ENCODE data around the gene RNF227. TPM values are rescaled to one million over a fixed set of nuclear protein-coding genes. Genes with fewer than 3 reads are reported as not detected.

RNF227 gene
- total and polyA plus RNA-seq, 8 donors, result 2.8 to 5.1 (median 3.2) TPM

GRCh38 chr17:7940034-7940433 lies 23.9 kb upstream of the RNF227 start:
- Histone ChIP-seq H3K27me3 (no peaks in the 10 kb centered on the region), H3K27ac (no peak overlapping the region), H3K9me3 (no peaks in the 10 kb centered on the region), H3K4me3 (no peak overlapping the region), H3K4me1 (peaks cover 0 to 2% of the 10 kb centered on the region in 2 donors), H3K36me3 (peaks cover 0 to 95% of the 10 kb centered on the region in 2 donors)
- TF ChIP-seq CTCF (IDR thresholded peaks at IDR 0.05), result no peak
- ATAC-seq (no peak), DNase-seq (no peak)
- intact Hi-C loops (cut with DNase I), result no loop called here

- TF ChIP-seq CTCF (IDR thresholded peaks at IDR 0.05), result no peak
- Histone ChIP-seq H3K4me3 (no peak overlapping the region), H3K9me3 (no peaks in the 10 kb centered on the region), H3K27ac (no peak overlapping the region), H3K36me3 (peaks cover 0 to 64% of the 10 kb centered on the region in 2 donors), H3K4me1 (peaks cover 8 to 31% of the 10 kb centered on the region in 2 donors), H3K27me3 (no peaks in the 10 kb centered on the region)
- ATAC-seq, result no peak
- no peak for DNase-seq
- intact Hi-C loops (cut with DNase I), result no loop called here
Measured at GRCh38 chr17:7935859-7936258, 19.8 kb upstream of the RNF227 start.

GRCh38 chr17:7932949-7933348 lies 16.9 kb upstream of the RNF227 start:
- H3K9me3 ChIP-seq, result no peaks in the 10 kb centered on the region
- H3K4me3 ChIP-seq, result peak overlapping the region; percentile 77 to 79
- H3K36me3 ChIP-seq, result peaks cover 0 to 48% of the 10 kb centered on the region in 2 donors
- intact Hi-C loops (cut with DNase I), result no loop called here
- H3K27ac ChIP-seq, result peak overlapping the region; percentile 65 to 91
- peaks cover 13 to 42% of the 10 kb centered on the region in 2 donors for H3K4me1 ChIP-seq
- H3K27me3 ChIP-seq, result no peaks in the 10 kb centered on the region
- DNase-seq, result peak; percentile 24 to 85 (median 57)
- peak; percentile 60 for ATAC-seq
- no peak for TF ChIP-seq CTCF (IDR thresholded peaks at IDR 0.05)

GRCh38 chr17:7932483-7932891 lies 16.4 kb upstream of the RNF227 start:
- ATAC-seq, result peak; percentile 51
- peak overlapping the region; percentile 65 to 91 for H3K27ac ChIP-seq
- intact Hi-C loops (cut with DNase I), result no loop called here
- H3K4me3 ChIP-seq, result peak overlapping the region; percentile 77 to 79
- peak in 2 of 4 donors; percentile 45 to 53 for DNase-seq
- peaks cover 13 to 42% of the 10 kb centered on the region in 2 donors for H3K4me1 ChIP-seq
- no peaks in the 10 kb centered on the region for H3K9me3 ChIP-seq
- no peaks in the 10 kb centered on the region for H3K27me3 ChIP-seq
- TF ChIP-seq CTCF (IDR thresholded peaks at IDR 0.05), result no peak
- H3K36me3 ChIP-seq, result peaks cover 0 to 44% of the 10 kb centered on the region in 2 donors

GRCh38 chr17:7931709-7932482 lies 15.8 kb upstream of the RNF227 start, which contains the start of the genes CNTROB and TRAPPC1:
Gene CNTROB (plus strand): TSS chr17:7932206. CDS start chr17:7933080, 874 bp downstream.
Gene TRAPPC1 (minus strand): TSS chr17:7931946. CDS start chr17:7931829, 117 bp downstream.
- H3K36me3 ChIP-seq, result peaks cover 0 to 38% of the 10 kb centered on the region in 2 donors
- intact Hi-C loops (cut with DNase I), result no loop called here

More at GRCh38 chr17:7931709-7932482, 15.8 kb upstream of the RNF227 start, which contains the start of the genes CNTROB and TRAPPC1:
- no peaks in the 10 kb centered on the region for H3K9me3 ChIP-seq
- peak within 1 kb of the TSS; percentile 65 to 91 for H3K27ac ChIP-seq
- peak; percentile 100 for DNase-seq
- no peaks in the 10 kb centered on the region for H3K27me3 ChIP-seq
- ATAC-seq, result peak; percentile 96
- TF ChIP-seq CTCF (IDR thresholded peaks at IDR 0.05), result no peak
- peaks cover 13 to 42% of the 10 kb centered on the region in 2 donors for H3K4me1 ChIP-seq
- H3K4me3 ChIP-seq, result peak within 1 kb of the TSS; percentile 77 to 79

All from left lung (tissue), 10 donors.